Measurements from ENCODE around the gene RNF224. TPM values are rescaled to one million over a fixed set of nuclear protein-coding genes. Genes with fewer than 3 reads are reported as not detected.

Gene RNF224
- total RNA-seq, 2 experiments from 2014 or later, result 0.14 TPM; not detected in 1

GRCh38 chr9:137189297-137190295 is 37.7 kb upstream of the RNF224 start:
- TF ChIP-seq, protein P1, sequence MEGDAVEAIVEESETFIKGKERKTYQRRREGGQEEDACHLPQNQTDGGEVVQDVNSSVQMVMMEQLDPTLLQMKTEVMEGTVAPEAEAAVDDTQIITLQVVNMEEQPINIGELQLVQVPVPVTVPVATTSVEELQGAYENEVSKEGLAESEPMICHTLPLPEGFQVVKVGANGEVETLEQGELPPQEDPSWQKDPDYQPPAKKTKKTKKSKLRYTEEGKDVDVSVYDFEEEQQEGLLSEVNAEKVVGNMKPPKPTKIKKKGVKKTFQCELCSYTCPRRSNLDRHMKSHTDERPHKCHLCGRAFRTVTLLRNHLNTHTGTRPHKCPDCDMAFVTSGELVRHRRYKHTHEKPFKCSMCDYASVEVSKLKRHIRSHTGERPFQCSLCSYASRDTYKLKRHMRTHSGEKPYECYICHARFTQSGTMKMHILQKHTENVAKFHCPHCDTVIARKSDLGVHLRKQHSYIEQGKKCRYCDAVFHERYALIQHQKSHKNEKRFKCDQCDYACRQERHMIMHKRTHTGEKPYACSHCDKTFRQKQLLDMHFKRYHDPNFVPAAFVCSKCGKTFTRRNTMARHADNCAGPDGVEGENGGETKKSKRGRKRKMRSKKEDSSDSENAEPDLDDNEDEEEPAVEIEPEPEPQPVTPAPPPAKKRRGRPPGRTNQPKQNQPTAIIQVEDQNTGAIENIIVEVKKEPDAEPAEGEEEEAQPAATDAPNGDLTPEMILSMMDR (IDR thresholded peaks at IDR 0.05), result no peak
- ATAC-seq (ENCODE audit: poor library complexity), result no peak
- peaks cover 34% of the 10 kb centered on the region for H3K36me3 ChIP-seq (ENCODE audit: insufficient read depth, low read length)
- DNase-seq, result no peak
- no peaks in the 10 kb centered on the region for H3K27me3 ChIP-seq (ENCODE audit: control insufficient read depth in 1 of 2, insufficient read depth in 2 of 2, low read length in 2 of 2)
- H3K9me3 ChIP-seq (ENCODE audit: control insufficient read depth in 1 of 2, insufficient read depth in 1 of 2, low read length in 2 of 2), result no peaks in the 10 kb centered on the region
- H3K27ac ChIP-seq (ENCODE audit: low read depth in 1 of 2, low read length in 2 of 2), result peak overlapping the region; percentile 85 to 86
- peaks cover 39% of the 10 kb centered on the region for H3K36me3 Mint-ChIP-seq (ENCODE audit: low read depth)
- ChIA-PET POLR2A (interaction anchor here (0.9 to 3.5 kb wide), 12 partner anchors 7 to 462 kb away, joined by 3 to 39 read pairs (median 8); partner anchors contain the start of genes MAN1B1, NELFB, RNF208 and TPRN), CTCF (interaction anchor here (0.7 to 2.8 kb wide), 11 partner anchors 11 to 165 kb away, joined by 3 to 14 read pairs (median 4); partner anchors contain the start of genes RNF224, TPRN and TUBB4B)
- H3K4me3 ChIP-seq (ENCODE audit: low read length), result peak overlapping the region; percentile 100
- no peaks in the 10 kb centered on the region for H3K9me3 Mint-ChIP-seq
- H3K4me1 ChIP-seq (ENCODE audit: insufficient read depth, low read length), result peaks cover 50% of the 10 kb centered on the region
- H3K27ac Mint-ChIP-seq, result peak overlapping the region; percentile 79
- peak overlapping the region; percentile 94 for H3K4me3 Mint-ChIP-seq
- peaks cover 25% of the 10 kb centered on the region for H3K4me1 Mint-ChIP-seq (ENCODE audit: low read depth)
- H3K27me3 Mint-ChIP-seq, result no peaks in the 10 kb centered on the region
- intact Hi-C loops (cut with DNase I, micrococcal nuclease), result loop anchor here (1.0 to 5.0 kb wide), 4 partner anchors 9 to 61 kb away; partner anchors contain the start of gene RNF208 (in 1 of the 2)

- CTCF ChIA-PET, result interaction anchor here (1.2 to 2.8 kb wide), 3 partner anchors 10 to 155 kb away, joined by 3 to 9 read pairs (median 6); partner anchors contain the start of gene TPRN
- DNase-seq, result no peak
- Histone ChIP-seq H3K4me3 (ENCODE audit: low read length) (no peak overlapping the region), H3K36me3 (ENCODE audit: insufficient read depth, low read length) (peaks cover 30% of the 10 kb centered on the region), H3K27me3 (ENCODE audit: control insufficient read depth in 1 of 2, insufficient read depth in 2 of 2, low read length in 2 of 2) (no peaks in the 10 kb centered on the region), H3K27ac (ENCODE audit: low read depth in 1 of 2, low read length in 2 of 2) (peak overlapping the region in 1 of 2 donors; percentile 86), H3K4me1 (ENCODE audit: insufficient read depth, low read length) (peaks cover 46% of the 10 kb centered on the region), H3K9me3 (ENCODE audit: control insufficient read depth in 1 of 2, insufficient read depth in 1 of 2, low read length in 2 of 2) (no peaks in the 10 kb centered on the region)
- TF ChIP-seq, protein P1 (IDR thresholded peaks at IDR 0.05), result no peak
- H3K27me3 Mint-ChIP-seq, result no peaks in the 10 kb centered on the region
- H3K9me3 Mint-ChIP-seq, result no peaks in the 10 kb centered on the region
- H3K4me3 Mint-ChIP-seq, result peak overlapping the region; percentile 94
- H3K36me3 Mint-ChIP-seq (ENCODE audit: low read depth), result peaks cover 37% of the 10 kb centered on the region
- H3K27ac Mint-ChIP-seq, result peak overlapping the region; percentile 67
- ATAC-seq (ENCODE audit: poor library complexity), result no peak
- H3K4me1 Mint-ChIP-seq (ENCODE audit: low read depth), result peaks cover 25% of the 10 kb centered on the region
- intact Hi-C loops (cut with DNase I, micrococcal nuclease), result no loop called here
- POLR2A ChIA-PET, result interaction anchor here (1.3 to 3.5 kb wide), 3 partner anchors 33 to 50 kb away, joined by 3 to 22 read pairs (median 17); partner anchors contain the start of genes RNF208 and TUBB4B
Measured at GRCh38 chr9:137190315-137190856, 36.9 kb upstream of the RNF224 start.

- H3K4me1 ChIP-seq (ENCODE audit: insufficient read depth, low read length), result peaks cover 39% of the 10 kb centered on the region
- ChIA-PET POLR2A (interaction anchor here (0.8 to 1.3 kb wide), 2 partner anchors 10 to 33 kb away, joined by 3 read pairs; no protein-coding TSS in a partner anchor), CTCF (interaction anchor here (0.5 kb wide), 1 partner anchor 61 kb away, joined by 3 read pairs; no protein-coding TSS in a partner anchor)
- H3K9me3 Mint-ChIP-seq, result no peaks in the 10 kb centered on the region
- no peak overlapping the region for H3K4me3 Mint-ChIP-seq
- H3K4me1 Mint-ChIP-seq (ENCODE audit: low read depth), result peaks cover 25% of the 10 kb centered on the region
- intact Hi-C loops (cut with DNase I, micrococcal nuclease), result no loop called here
- ATAC-seq (ENCODE audit: poor library complexity), result no peak
- no peak overlapping the region for H3K4me3 ChIP-seq (ENCODE audit: low read length)
- no peak overlapping the region for H3K27ac ChIP-seq (ENCODE audit: low read depth in 1 of 2, low read length in 2 of 2)
- no peak for DNase-seq
- no peaks in the 10 kb centered on the region for H3K27me3 ChIP-seq (ENCODE audit: control insufficient read depth in 1 of 2, insufficient read depth in 2 of 2, low read length in 2 of 2)
- peak overlapping the region; percentile 67 for H3K27ac Mint-ChIP-seq
- H3K36me3 Mint-ChIP-seq (ENCODE audit: low read depth), result peaks cover 31% of the 10 kb centered on the region
- TF ChIP-seq, protein P1 (IDR thresholded peaks at IDR 0.05), result no peak
- H3K9me3 ChIP-seq (ENCODE audit: control insufficient read depth in 1 of 2, insufficient read depth in 1 of 2, low read length in 2 of 2), result no peaks in the 10 kb centered on the region
- no peaks in the 10 kb centered on the region for H3K27me3 Mint-ChIP-seq
- peaks cover 25% of the 10 kb centered on the region for H3K36me3 ChIP-seq (ENCODE audit: insufficient read depth, low read length)
Measured at GRCh38 chr9:137191245-137191644, 36.1 kb upstream of the RNF224 start.
